ENCODE data around the gene RPL7A.

The RPL7A gene

DNA sequence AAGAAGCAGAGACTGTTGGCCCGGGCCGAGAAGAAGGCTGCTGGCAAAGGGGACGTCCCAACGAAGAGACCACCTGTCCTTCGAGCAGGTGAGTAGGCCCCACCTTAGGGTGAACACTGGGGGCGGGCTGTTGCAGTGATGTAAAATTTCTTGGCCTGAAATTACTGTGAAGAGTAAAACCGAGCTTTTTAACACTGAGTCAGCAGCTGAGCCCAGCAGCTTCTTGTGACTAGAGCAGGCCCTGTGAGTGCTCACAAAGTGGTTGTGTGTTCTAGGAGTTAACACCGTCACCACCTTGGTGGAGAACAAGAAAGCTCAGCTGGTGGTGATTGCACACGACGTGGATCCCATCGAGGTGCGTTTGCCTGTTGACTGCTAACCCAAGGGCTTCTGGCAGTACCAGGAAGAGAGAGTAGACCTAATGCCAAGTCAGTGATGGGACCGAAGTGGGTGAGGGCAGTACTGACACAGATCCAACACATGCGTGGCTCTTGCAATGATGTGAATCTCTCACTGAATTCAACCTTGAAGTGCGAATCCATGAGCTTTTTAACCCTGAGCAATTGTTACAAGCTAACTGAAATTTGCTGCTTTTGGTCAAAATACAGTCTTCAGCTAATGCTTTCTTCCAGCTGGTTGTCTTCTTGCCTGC lies 2.1 kb downstream of the RPL7A start:
- DNase-seq, result no peak

GRCh38 chr9:133351526-133351907 lies 3.5 kb downstream of the RPL7A start:
- no peak for DNase-seq

GRCh38 chr9:133351908-133352634 lies 4.1 kb downstream of the RPL7A start:
- peak; percentile 82 for DNase-seq

GRCh38 chr9:133352635-133353340 lies 4.8 kb downstream of the RPL7A start:
- DNase-seq, result no peak

- DNase-seq, result no peak
Measured at GRCh38 chr9:133353548-133353947, 5.5 kb downstream of the RPL7A start.

DNA sequence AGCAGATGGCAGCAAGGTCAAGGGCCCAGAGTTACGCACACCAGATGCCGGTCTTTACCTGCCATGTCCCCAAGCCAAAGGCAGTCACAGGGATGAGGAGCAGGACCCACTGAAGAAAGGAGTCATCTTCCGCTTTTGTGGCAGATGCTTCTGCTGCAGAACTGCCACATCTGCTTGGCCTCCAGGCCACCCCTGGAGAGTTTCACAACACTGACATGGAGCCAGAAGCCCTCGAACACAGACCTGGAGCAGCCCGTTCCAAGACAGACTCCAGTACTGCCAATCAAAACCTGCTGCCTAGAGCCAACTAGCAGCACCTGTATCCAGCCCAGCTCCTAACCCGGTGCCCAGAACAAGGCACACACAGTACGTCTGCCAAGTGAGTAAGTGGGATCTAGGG lies 6.7 kb downstream of the RPL7A start:
- DNase-seq, result no peak

DNA sequence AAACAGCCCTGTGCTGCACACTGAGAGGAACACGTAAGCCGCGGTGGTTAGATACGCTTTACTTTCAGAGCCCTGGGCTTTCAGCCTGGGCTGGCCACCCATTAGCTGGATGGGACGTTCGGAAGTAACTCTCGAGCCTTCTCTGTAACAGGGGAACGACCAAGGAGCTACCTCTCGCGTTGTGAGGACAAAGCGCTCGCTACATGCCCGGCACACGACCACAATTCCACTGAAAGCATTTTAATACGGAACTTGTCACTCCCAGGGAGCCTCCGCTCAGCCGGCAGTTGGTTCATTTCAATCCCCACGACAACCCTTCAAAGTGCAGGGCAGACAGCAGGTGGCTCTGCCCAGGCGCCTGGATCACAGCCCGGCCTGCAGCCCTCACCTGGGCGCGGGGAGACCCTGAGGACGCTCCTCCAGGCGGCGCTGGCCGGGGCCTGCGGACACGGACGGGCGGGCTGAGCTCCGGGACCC lies 7.9 kb downstream of the RPL7A start:
- DNase-seq, result peak; percentile 73

DNA sequence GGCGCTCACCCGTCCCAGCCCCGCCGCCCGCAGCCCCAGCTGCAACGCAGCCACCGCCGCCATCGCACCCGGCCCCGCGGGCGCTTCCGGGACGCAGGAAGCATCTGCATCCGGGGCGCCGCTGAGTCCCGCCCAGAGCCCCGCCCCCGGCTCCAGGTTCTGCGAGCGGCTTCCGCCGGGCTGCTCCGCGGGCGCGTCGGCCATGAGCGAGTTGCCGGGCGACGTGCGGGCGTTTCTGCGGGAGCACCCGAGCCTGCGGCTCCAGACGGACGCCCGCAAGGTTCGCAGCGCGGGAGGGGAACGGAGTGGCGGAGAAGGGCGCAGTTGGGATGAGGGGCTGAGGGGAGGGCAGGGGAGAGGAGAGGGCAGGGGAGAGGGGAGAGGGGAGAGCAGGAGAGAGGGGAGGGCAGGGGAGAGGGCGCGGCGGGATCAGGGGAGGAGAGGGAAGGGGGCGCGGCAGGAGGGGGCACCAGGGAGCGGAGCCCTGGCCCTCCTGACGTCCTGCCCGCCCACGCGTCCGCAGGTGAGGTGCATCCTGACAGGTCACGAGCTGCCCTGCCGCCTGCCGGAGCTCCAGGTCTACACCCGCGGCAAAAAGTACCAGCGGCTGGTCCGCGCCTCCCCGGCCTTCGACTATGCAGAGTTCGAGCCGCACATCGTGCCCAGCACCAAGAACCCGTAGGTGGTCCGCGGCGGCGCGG lies 8.5 kb downstream of the RPL7A start, which contains the start of the genes SURF1 and SURF2:
Gene SURF1, minus strand, starts transcription at position 97 of the 701 bp plus-strand sequence. Its CDS starts 34 bp downstream, at position 63.
Gene SURF2, plus strand, starts transcription at position 160 of the 701 bp plus-strand sequence. Its CDS starts 43 bp downstream, at position 203.
- peak; percentile 94 for DNase-seq

DNA sequence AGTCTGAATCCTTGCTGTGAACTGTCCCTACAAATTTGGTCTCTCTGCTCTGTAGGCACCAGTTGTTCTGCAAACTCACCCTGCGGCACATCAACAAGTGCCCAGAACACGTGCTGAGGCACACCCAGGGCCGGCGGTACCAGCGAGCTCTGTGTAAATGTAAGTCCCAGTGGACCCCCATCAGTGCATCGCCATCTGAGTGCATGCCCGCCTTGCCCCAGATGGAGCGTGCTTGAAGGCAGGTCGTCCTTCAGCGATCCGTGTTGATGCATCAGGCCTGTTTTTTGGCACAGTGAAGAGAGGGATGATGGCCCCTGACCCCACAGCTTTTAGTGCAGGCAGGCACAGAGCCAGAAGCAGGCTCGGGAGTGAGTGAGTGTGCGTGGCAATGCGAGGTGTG lies 9.6 kb downstream of the RPL7A start:
- DNase-seq, result no peak

DNA sequence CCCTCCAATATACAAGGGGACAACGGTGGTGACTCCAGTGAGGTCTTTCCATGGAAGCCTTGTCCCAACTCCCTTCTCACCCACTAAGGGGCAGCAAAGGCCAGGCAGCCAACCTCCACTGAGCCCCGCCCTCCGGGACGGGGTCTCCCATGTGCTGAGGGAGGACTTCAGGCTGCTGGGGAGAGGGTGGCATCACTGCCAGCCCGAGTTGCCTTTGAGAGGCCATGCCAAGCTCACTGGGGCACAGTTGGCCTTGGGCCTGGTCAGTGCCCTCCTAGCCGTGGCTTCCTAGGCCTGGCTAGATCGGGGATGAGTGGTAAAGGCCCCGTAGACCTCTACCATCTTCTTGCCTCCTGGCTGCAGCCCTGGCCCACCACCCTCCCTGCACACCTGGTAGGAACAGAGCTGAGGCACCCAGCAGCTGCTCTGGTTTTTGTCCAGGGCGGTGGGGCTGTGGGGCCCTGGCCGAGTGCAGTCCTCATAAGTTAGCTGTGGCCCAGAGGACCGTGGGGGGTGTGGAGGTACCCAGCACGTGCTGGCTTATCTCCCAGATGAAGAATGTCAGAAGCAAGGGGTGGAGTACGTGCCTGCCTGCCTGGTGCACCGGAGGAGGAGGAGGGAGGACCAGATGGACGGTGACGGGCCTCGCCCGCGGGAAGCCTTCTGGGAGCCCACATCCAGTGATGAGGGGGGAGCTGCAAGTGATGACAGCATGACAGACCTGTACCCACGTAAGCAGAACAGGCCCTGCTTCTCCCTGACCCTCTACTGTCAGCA lies 11.6 kb downstream of the RPL7A start:
- DNase-seq, result no peak

DNA sequence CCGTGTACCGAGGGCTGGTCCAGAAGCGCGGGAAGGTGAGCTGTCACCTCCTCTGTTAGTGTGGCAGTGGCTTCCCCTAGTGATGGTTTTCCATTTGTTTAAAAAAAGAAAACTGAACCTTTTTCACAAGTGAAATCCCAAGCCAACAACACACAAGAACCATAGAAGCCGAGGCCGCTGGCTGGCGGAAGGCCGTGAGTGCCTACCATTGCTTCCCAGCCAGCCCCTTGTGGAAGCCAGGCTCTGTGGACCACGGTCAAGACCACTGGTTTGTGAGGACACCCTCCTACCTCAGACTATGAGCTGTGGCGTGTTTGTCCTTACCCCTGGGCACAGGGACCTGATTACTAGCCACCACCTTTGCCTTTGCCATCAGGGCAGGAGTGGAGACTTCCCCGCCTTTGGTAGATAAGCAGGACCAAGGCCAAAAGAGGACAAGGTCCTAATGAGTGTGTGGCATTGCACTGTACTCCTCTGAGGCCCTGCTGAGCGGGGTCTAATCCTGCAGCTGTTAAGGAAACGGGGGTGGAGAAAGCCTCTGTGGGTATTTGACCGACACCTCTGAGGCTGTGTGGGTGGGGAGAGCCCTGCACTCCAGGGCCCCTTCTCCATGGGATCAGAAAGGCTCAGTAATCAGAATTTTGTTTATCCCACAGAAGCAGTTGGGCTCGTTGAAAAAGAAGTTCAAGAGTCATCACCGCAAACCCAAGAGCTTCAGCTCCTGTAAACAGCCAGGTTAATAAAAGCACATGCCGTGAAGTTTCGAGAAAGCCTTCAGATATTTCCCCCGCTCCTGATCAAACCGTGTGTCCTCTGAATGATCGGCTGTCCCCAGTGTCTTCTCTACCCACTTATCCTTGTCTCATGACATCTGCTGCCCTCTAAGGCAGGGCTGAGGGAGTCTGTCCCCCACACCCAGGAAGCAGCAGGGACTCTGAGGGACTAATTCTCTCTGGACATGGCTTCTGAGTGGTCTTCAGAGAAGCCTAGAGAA lies 12.7 kb downstream of the RPL7A start:
- DNase-seq, result no peak

- no peak for DNase-seq
Measured at GRCh38 chr9:133361507-133362092, 13.6 kb downstream of the RPL7A start.

GRCh38 chr9:133362359-133363044 lies 14.5 kb downstream of the RPL7A start:
- DNase-seq, result no peak

- DNase-seq, result no peak
Measured at GRCh38 chr9:133366435-133366834, 18.4 kb downstream of the RPL7A start.

- no peak for DNase-seq
Measured at GRCh38 chr9:133367221-133367620, 19.2 kb downstream of the RPL7A start.

DNA sequence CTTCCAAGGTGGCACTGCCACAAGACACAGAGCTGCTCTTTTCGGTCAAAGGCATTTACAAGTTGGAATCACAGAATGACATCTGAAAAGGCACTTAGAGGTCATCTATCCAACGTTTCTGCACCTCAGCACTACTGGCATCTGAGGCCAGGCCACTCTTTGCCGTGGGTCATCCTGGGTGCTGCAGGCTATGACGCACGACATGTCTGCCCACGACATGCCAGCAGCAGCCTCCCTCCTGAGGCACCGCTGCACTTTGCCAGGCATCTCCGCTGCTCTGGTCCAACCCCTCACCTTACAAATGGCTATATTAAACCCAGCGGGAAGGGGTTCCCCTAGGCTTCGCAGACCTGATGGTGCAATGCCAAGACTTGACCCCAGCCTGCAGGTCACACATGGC lies 19.8 kb downstream of the RPL7A start:
- DNase-seq, result no peak

DNA sequence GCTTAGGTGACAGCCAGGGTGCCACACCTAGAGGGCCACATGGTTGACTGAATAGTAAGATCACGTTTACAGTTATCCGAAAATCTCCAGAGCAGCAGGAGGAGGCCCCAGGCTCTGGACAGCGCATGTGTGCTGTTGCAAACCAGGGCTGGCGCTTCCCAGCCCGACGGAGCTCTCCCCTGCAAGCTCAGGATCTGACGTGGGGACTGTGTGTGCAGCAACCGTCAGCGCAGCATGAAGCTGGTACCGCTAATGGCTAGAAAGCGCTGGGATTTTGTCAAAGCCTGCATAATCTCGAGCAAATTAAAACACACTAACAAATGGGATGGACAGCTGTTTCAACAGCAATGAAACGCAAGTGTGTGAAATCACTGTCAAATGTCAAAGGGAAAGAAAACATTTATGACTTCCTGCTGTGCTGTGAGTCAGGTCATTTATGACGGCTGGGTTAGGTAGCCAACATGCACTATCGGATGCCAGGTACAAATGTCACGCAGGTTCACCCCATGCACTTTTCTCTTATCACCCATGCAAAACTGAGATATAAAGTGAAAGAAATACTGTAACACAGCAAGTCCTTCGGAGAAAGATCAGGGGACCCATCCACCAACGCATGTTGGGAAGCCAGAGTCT lies 20.3 kb downstream of the RPL7A start:
- DNase-seq, result no peak

GRCh38 chr9:133369422-133369821 lies 21.4 kb downstream of the RPL7A start:
- DNase-seq, result no peak

- DNase-seq, result no peak
Measured at GRCh38 chr9:133369933-133370332, 21.9 kb downstream of the RPL7A start.

Data from activated CD8-positive, alpha-beta memory T cell treated with anti-CD3 and anti-CD28 coated beads for 24 hours (primary cell).